GM19397 (cell line): ENCODE data around the gene SCLY.
"Not testable (repeated sequence)": the region's sequence is repeated elsewhere in the genome, so short reads cannot be mapped to it uniquely, and the experiment has no call there.

Experiments used
- ATAC-seq: cut with Tn5 transposase; IDR thresholded peaks from one replicate; pipeline ENCODE4 v1.9.1; 2021; ENCODE audit warnings: mild to moderate bottlenecking, moderate library complexity; ENCODE audit not compliant: unreplicated experiment

Gene SCLY

DNA sequence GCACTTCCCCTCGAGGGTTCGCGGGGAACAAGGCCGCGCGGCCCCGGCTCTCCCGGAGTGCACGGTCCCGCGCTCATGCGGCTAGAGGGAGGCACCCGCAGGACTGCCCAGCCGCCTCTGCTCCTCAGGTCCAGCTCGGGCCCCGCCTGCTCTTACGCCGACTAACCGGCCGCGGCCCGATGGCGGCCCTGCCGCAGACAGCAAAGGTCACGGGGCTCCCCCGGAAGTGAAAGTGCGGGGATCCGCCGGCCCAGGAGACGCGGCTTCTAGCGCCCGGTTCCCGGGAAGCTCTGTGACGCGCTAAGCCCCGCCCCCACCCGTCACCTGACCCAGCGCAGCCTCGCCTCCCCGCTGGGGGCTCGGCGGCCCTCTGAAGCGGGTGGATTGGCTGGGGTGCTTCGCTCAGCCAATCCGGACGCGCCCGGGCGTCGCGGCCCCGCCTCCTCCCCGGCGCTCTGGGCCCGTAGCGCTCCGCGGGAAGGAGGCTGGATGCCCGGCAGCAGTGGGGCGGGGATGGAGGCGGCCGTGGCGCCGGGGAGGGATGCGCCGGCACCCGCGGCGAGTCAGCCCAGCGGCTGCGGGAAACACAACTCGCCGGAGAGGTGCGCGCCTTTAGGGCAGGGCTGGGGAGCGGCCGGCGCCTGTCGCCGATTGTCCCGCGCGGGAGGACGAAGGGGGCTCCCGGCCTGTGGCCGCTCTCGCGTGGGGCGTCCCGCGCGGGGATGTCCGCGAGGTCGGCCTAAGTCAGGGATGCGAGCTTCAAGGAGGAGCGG, at the start of gene SCLY:
Gene SCLY (plus strand): TSS at position 460 of the 773 bp plus-strand sequence. CDS start 54 bp downstream, at position 514.
- ATAC-seq, result peak; percentile 95

- no peak for ATAC-seq
Measured at GRCh38 chr2:238013806-238014205, 47.0 kb upstream of the SCLY start.

- ATAC-seq, result no peak
Measured at GRCh38 chr2:238015705-238016104, 45.1 kb upstream of the SCLY start.

GRCh38 chr2:238016526-238016925, 44.3 kb upstream of the SCLY start:
- ATAC-seq, result no peak

GRCh38 chr2:238019962-238020361, 40.8 kb upstream of the SCLY start:
- ATAC-seq, result no peak

- ATAC-seq, result no peak
Measured at GRCh38 chr2:238020816-238021215, 40.0 kb upstream of the SCLY start.

- no peak for ATAC-seq
Measured at GRCh38 chr2:238021327-238021726, 39.5 kb upstream of the SCLY start.

- no peak for ATAC-seq
Measured at GRCh38 chr2:238022594-238023157, 38.1 kb upstream of the SCLY start.

DNA sequence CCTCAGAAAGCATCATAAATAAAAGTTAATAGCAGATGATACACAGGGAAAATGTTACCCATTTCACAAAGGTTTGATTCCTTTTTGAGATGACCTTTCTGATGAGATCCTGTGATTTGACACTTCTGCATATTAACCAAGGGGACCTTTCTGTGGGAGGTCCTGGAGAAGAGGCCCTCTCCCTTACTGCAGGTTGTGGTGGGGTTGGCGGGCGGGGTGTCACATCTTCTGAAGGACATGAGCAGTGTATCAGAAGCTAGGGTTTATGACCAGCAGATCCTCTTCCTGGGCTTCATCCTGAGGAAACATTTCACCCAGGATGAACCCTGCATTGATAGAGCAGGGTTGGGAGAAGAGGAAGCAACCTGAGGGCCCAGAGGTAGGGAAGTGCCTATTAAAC, 37.2 kb upstream of the SCLY start:
- no peak for ATAC-seq

DNA sequence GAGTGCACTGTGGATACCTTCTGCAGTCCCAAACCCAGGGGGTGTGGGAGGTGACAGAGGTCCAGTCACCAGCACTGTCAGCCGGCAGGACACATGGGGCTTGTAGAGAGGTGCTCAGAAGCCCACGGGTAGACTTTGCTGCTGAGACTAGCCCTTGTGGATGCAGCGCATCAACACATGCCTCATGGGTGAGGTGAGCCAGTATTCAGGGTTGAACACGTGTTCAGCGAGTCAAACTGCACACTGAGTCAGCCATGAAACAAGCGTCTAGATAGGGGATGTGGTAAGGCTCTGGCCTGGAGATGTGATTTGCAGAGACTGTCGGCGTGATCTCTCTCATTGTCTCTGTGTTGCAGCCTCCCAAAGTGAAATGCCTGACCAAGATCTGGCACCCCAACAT, 35.8 kb upstream of the SCLY start:
- no peak for ATAC-seq

GRCh38 chr2:238025741-238026360, 35.0 kb upstream of the SCLY start:
- ATAC-seq, result no peak

GRCh38 chr2:238027058-238027457, 33.7 kb upstream of the SCLY start:
- no peak for ATAC-seq

GRCh38 chr2:238027591-238028415, 33.0 kb upstream of the SCLY start:
- ATAC-seq, result no peak

GRCh38 chr2:238029853-238030252, 30.9 kb upstream of the SCLY start:
- ATAC-seq, result no peak

DNA sequence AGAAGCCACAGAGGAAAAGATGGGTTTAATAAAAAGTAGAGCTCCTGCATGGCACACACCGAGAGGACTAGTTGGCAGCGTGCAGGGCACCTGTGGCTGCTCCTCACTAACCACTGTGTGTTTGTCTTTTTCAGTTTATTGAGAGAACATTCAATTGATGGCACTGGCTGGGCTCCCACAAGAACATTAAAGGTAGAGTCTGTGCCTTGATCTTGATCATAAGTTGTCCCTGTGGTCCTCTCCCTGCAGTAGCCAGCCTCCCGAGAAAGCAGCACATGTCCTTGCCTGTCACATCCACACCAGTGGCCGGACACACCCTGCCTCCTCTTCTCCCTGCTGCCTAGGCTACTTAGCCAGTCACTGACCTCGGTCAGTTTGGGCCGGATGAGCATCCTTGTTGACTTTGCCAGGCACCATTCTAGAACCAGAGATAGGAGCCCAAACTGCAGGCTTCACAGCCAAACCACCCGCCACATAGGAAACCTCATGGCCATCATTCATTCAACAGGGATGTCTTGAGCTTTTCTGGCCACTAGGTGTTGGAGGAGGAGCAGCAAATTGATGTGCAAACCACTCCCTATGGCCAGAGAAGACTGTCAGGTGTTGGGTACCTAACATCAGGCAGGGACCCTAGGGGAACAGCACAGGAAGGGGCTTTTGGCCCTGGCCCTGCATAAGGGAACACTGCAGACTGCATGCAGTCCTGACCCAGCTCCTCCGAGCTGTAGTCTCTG, 30.2 kb upstream of the SCLY start:
- ATAC-seq, result no peak

DNA sequence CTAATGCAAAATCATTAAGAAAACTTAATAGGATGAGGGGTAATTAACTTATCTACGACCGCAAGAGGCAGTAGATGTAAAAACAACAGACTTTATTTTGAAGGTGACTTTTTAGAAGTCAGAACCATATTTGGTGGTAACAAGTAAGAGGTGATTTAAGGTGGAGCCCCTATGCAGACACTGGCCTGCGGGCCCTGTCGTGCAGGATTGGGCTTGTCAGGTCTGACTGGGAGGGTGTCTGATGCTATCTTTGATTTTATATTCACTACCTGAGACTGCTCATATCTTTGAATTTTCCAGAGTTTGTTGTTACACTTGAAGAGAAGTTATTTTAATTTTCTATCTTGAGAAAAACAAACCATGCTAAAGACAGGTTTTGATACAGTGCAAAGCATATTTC, 29.1 kb upstream of the SCLY start:
- ATAC-seq, result no peak

GRCh38 chr2:238032755-238033337, 28.0 kb upstream of the SCLY start:
- ATAC-seq, result no peak

DNA sequence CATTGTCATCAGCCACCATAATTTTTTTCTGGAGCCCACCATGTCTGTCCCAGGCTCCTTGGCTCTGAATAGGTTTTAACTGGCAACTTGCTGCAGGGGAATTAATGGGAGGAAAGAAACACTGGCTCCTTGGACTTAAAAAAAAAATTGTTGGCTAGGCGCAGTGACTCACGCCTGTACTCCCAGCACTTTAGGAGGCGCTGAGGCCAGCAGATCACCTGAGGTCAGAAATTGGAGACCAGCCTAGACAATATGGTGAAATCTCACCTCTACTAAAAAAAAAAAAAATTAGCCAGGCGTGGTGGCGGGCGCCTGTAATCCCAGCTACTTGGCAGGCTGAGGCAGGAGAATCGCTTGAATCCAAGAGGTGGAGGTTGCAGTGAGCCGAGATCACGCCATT, 26.8 kb upstream of the SCLY start:
- ATAC-seq, result not testable (repeated sequence)

DNA sequence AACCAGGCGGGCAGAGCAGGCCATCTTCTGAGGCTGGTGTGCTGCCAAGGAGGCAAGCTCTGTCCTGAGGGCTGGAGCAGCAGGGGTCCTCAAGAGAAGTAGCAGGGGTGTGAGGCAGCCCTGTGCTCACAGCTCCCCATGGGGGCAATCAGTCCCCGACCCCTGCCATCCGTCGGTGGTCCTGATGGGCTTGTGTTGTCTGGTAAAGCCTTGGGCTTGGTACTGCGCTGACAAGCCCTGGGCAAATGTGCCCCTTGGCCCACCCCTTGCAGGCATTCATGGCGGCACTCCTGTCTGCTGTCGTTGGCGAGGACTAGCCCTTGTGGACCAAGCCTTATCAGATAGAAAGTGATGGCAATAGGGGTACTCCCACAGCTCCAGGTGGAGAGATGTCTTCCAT, 22.6 kb upstream of the SCLY start:
- no peak for ATAC-seq

DNA sequence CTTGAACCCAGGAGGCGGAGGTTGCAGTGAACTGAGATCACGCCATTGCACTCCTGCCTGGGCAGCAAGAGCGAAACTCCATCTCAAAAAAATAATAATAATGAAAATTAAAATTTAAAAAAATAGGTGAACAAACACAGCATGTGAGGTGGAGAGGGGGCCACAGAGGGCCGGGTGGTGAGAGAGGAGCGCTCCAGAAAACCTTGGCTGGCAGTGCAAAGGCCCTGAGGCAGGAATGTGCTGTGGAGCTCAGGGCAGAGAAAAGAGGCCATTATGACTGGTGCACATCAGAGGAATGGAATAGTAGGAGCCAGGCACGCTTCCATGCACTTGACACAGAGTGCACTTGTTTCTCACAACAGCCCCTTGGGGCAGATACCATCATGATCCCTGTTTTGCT, 21.6 kb upstream of the SCLY start:
- no peak for ATAC-seq
